Memory B cell (primary cell): ENCODE measurements around the gene SERPINB3.
"Not testable (repeated sequence)": the region's sequence is repeated elsewhere in the genome, so short reads cannot be mapped to it uniquely, and the experiment has no call there.

Experiments used
- ATAC-seq: fragments of 150-1000 bp; cut with Tn5 transposase; 2 replicates; pipeline ENCODE4 v1.10.0; 2021; ENCODE audit warnings: low read depth, mild to moderate bottlenecking, moderate library complexity
- DNase-seq, 2 donors: peaks; one replicate each; pipeline ENCODE4 v3.0.0; 2022; ENCODE audit warnings: low spot score in 2 of 2
- H3K27ac Mint-ChIP-seq: one replicate; pipeline ENCODE4 v1.8.0; 2022; ENCODE audit warnings: mild to moderate bottlenecking, moderate library complexity, mixed read lengths
- H3K27me3 Mint-ChIP-seq: one replicate; pipeline ENCODE4 v1.8.0; 2022; ENCODE audit warnings: mixed read lengths
- H3K36me3 Mint-ChIP-seq: one replicate; pipeline ENCODE4 v1.8.0; 2022; ENCODE audit warnings: mild to moderate bottlenecking, mixed read lengths
- H3K4me1 Mint-ChIP-seq: one replicate; pipeline ENCODE4 v1.8.0; 2022; ENCODE audit warnings: mixed read lengths
- H3K4me3 Mint-ChIP-seq: one replicate; pipeline ENCODE4 v1.8.0; 2022; ENCODE audit warnings: mild to moderate bottlenecking, moderate library complexity, mixed read lengths
- H3K9me3 Mint-ChIP-seq: one replicate; pipeline ENCODE4 v1.8.0; 2022; ENCODE audit warnings: mixed read lengths

The SERPINB3 gene

GRCh38 chr18:63661750-63662149 is at the start of gene SERPINB3:
Gene SERPINB3, minus strand, starts transcription at chr18:63661893. Its CDS starts 677 bp downstream, at chr18:63661216.
- H3K9me3 Mint-ChIP-seq, H3K27ac Mint-ChIP-seq, H3K36me3 Mint-ChIP-seq, H3K4me1 Mint-ChIP-seq, H3K4me3 Mint-ChIP-seq, ATAC-seq, H3K27me3 Mint-ChIP-seq, DNase-seq: not testable (repeated sequence)

GRCh38 chr18:63708650-63709049 is 47.0 kb upstream of the SERPINB3 start:
- H3K9me3 Mint-ChIP-seq, result no peaks in the 10 kb centered on the region
- no peak overlapping the region for H3K4me3 Mint-ChIP-seq
- DNase-seq (no peak), ATAC-seq (no peak)
- peaks cover 2% of the 10 kb centered on the region for H3K36me3 Mint-ChIP-seq
- H3K4me1 Mint-ChIP-seq, result no peaks in the 10 kb centered on the region
- no peaks in the 10 kb centered on the region for H3K27me3 Mint-ChIP-seq
- H3K27ac Mint-ChIP-seq, result no peak overlapping the region

GRCh38 chr18:63707816-63708215 is 46.1 kb upstream of the SERPINB3 start:
- H3K9me3 Mint-ChIP-seq, result no peaks in the 10 kb centered on the region
- DNase-seq (no peak), ATAC-seq (no peak)
- no peaks in the 10 kb centered on the region for H3K27me3 Mint-ChIP-seq
- no peak overlapping the region for H3K27ac Mint-ChIP-seq
- no peaks in the 10 kb centered on the region for H3K4me1 Mint-ChIP-seq
- no peak overlapping the region for H3K4me3 Mint-ChIP-seq
- no peaks in the 10 kb centered on the region for H3K36me3 Mint-ChIP-seq

- ATAC-seq, result no peak
- Mint-ChIP-seq H3K36me3 (no peaks in the 10 kb centered on the region), H3K27ac (no peak overlapping the region), H3K4me3 (no peak overlapping the region), H3K9me3 (no peaks in the 10 kb centered on the region), H3K4me1 (no peaks in the 10 kb centered on the region), H3K27me3 (no peaks in the 10 kb centered on the region)
- DNase-seq, result no peak
Observed at GRCh38 chr18:63705401-63705800, 43.7 kb upstream of the SERPINB3 start.

GRCh38 chr18:63702660-63703059 is 41.0 kb upstream of the SERPINB3 start, which contains the start of gene SERPINB11:
Gene SERPINB11, plus strand, starts transcription at chr18:63702960. Its CDS starts 7,234 bp downstream, at chr18:63710194.
- Mint-ChIP-seq H3K4me3 (no peak within 1 kb of the TSS), H3K27me3 (peaks cover 3% of the 10 kb centered on the region), H3K36me3 (no peaks in the 10 kb centered on the region), H3K9me3 (no peaks in the 10 kb centered on the region), H3K4me1 (no peaks in the 10 kb centered on the region), H3K27ac (no peak within 1 kb of the TSS)
- ATAC-seq (no peak), DNase-seq (no peak)

GRCh38 chr18:63701952-63702351 is 40.3 kb upstream of the SERPINB3 start:
- no peaks in the 10 kb centered on the region for H3K9me3 Mint-ChIP-seq
- no peaks in the 10 kb centered on the region for H3K36me3 Mint-ChIP-seq
- no peaks in the 10 kb centered on the region for H3K4me1 Mint-ChIP-seq
- no peak overlapping the region for H3K27ac Mint-ChIP-seq
- no peak overlapping the region for H3K4me3 Mint-ChIP-seq
- DNase-seq (no peak), ATAC-seq (no peak)
- peaks cover 3% of the 10 kb centered on the region for H3K27me3 Mint-ChIP-seq

- H3K9me3 Mint-ChIP-seq, result no peaks in the 10 kb centered on the region
- H3K4me3 Mint-ChIP-seq, result no peak overlapping the region
- H3K27me3 Mint-ChIP-seq, result peaks cover 3% of the 10 kb centered on the region
- no peaks in the 10 kb centered on the region for H3K36me3 Mint-ChIP-seq
- DNase-seq (no peak), ATAC-seq (no peak)
- H3K27ac Mint-ChIP-seq, result no peak overlapping the region
- no peaks in the 10 kb centered on the region for H3K4me1 Mint-ChIP-seq
Observed at GRCh38 chr18:63700501-63700900, 38.8 kb upstream of the SERPINB3 start.

- H3K4me3 Mint-ChIP-seq, result no peak overlapping the region
- peaks cover 3% of the 10 kb centered on the region for H3K27me3 Mint-ChIP-seq
- H3K9me3 Mint-ChIP-seq, result peaks cover 4% of the 10 kb centered on the region
- ATAC-seq (no peak), DNase-seq (no peak)
- no peaks in the 10 kb centered on the region for H3K36me3 Mint-ChIP-seq
- H3K4me1 Mint-ChIP-seq, result no peaks in the 10 kb centered on the region
- no peak overlapping the region for H3K27ac Mint-ChIP-seq
Observed at GRCh38 chr18:63697097-63697660, 35.5 kb upstream of the SERPINB3 start.

- H3K27ac Mint-ChIP-seq, result no peak overlapping the region
- no peak for ATAC-seq
- peaks cover 5% of the 10 kb centered on the region for H3K27me3 Mint-ChIP-seq
- DNase-seq, result no peak
- no peaks in the 10 kb centered on the region for H3K4me1 Mint-ChIP-seq
- H3K36me3 Mint-ChIP-seq, result no peaks in the 10 kb centered on the region
- H3K9me3 Mint-ChIP-seq, result peaks cover 13% of the 10 kb centered on the region
- H3K4me3 Mint-ChIP-seq, result no peak overlapping the region
Observed at GRCh38 chr18:63689064-63689463, 27.4 kb upstream of the SERPINB3 start.

- Mint-ChIP-seq H3K27me3 (peaks cover 8% of the 10 kb centered on the region), H3K4me3 (no peak overlapping the region), H3K4me1 (no peaks in the 10 kb centered on the region), H3K9me3 (peaks cover 11% of the 10 kb centered on the region), H3K27ac (no peak overlapping the region), H3K36me3 (no peaks in the 10 kb centered on the region)
- DNase-seq (no peak), ATAC-seq (no peak)
Observed at GRCh38 chr18:63686871-63687270, 25.2 kb upstream of the SERPINB3 start.

GRCh38 chr18:63684718-63685117 is 23.0 kb upstream of the SERPINB3 start:
- Mint-ChIP-seq H3K27ac (no peak overlapping the region), H3K36me3 (no peaks in the 10 kb centered on the region), H3K9me3 (peaks cover 6% of the 10 kb centered on the region), H3K4me3 (no peak overlapping the region), H3K27me3 (peaks cover 8% of the 10 kb centered on the region), H3K4me1 (no peaks in the 10 kb centered on the region)
- DNase-seq, result no peak
- ATAC-seq, result no peak

- Mint-ChIP-seq H3K4me3 (no peak overlapping the region), H3K9me3 (peaks cover 6% of the 10 kb centered on the region), H3K27me3 (peaks cover 8% of the 10 kb centered on the region), H3K36me3 (no peaks in the 10 kb centered on the region), H3K4me1 (no peaks in the 10 kb centered on the region), H3K27ac (no peak overlapping the region)
- no peak for DNase-seq
- no peak for ATAC-seq
Observed at GRCh38 chr18:63683890-63684289, 22.2 kb upstream of the SERPINB3 start.

GRCh38 chr18:63683152-63683551 is 21.5 kb upstream of the SERPINB3 start:
- Mint-ChIP-seq H3K4me1 (no peaks in the 10 kb centered on the region), H3K4me3 (no peak overlapping the region), H3K36me3 (no peaks in the 10 kb centered on the region), H3K9me3 (peaks cover 6% of the 10 kb centered on the region), H3K27me3 (peaks cover 8% of the 10 kb centered on the region), H3K27ac (no peak overlapping the region)
- no peak for DNase-seq
- no peak for ATAC-seq

- no peaks in the 10 kb centered on the region for H3K36me3 Mint-ChIP-seq
- no peak for DNase-seq
- ATAC-seq, result no peak
- peaks cover 6% of the 10 kb centered on the region for H3K9me3 Mint-ChIP-seq
- H3K4me3 Mint-ChIP-seq, result no peak overlapping the region
- no peaks in the 10 kb centered on the region for H3K4me1 Mint-ChIP-seq
- no peak overlapping the region for H3K27ac Mint-ChIP-seq
- H3K27me3 Mint-ChIP-seq, result peaks cover 7% of the 10 kb centered on the region
Observed at GRCh38 chr18:63681449-63682340, 20.0 kb upstream of the SERPINB3 start.
